Activated CD4-positive, alpha-beta T cell treated with anti-CD3 and anti-CD28 coated beads, Interleukin-2, Interleukin-6, amounts not matched to agents 100 ng/mL and 50 ng/mL, durations not matched to agents 16 hours and 8 hours (primary cell): ENCODE measurements around the gene SCNM1.
"Not testable (repeated sequence)": the region's sequence is repeated elsewhere in the genome, so short reads cannot be mapped to it uniquely, and the experiment has no call there.

Experiments used
- DNase-seq: peaks from one replicate; pipeline ENCODE4 v3.0.0-alpha.2; 2020

Gene SCNM1

DNA sequence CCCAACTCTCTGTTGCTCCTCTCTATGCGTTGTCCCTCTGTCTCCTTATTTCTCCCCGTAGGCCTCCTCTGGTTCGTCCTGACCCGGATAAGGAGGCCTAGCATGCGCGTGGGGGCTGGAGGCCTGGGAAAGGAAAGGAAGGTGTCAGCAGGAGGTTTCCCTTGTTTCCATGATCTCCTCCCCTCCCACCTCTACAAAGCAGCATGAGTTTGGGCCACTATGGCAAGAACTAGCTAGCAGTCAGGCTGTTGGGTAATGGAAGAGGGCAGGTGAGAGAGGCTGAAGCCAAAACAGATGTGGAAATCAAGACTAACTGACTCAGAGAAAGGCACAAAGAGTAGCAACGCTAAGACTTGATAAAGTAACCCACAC lies 18.8 kb upstream of the SCNM1 start:
- DNase-seq, result no peak

- DNase-seq, result no peak
Measured at GRCh38 chr1:151147665-151148064, 18.3 kb upstream of the SCNM1 start.

GRCh38 chr1:151156515-151156819 lies 9.5 kb upstream of the SCNM1 start, which contains the start of gene TNFAIP8L2:
Gene TNFAIP8L2 (plus strand): TSS chr1:151156649. CDS start chr1:151158698, 2,049 bp downstream.
- peak; percentile 84 for DNase-seq

GRCh38 chr1:151157067-151157531 lies 8.8 kb upstream of the SCNM1 start:
- peak; percentile 78 for DNase-seq

DNA sequence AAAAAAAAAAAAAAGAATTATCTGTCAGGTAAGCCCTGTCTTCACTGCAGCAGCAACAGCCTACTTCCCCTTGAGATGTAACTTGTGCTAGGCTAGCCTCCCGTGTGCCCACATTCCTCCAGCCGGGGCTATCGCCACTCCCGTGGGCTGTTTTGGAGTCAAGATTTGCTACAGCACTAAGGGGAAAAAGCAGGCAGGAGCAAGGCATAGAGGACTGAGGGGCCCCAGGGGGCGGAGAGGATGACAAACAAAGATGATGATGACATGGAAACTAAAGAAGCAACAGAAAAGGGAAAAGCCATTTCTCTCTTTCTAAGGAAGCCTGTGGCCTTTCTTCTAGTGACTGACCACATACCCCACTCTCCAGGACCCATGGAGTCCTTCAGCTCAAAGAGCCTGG lies 7.6 kb upstream of the SCNM1 start:
- peak; percentile 28 for DNase-seq

GRCh38 chr1:151158751-151159251 lies 7.1 kb upstream of the SCNM1 start:
- DNase-seq, result no peak

DNA sequence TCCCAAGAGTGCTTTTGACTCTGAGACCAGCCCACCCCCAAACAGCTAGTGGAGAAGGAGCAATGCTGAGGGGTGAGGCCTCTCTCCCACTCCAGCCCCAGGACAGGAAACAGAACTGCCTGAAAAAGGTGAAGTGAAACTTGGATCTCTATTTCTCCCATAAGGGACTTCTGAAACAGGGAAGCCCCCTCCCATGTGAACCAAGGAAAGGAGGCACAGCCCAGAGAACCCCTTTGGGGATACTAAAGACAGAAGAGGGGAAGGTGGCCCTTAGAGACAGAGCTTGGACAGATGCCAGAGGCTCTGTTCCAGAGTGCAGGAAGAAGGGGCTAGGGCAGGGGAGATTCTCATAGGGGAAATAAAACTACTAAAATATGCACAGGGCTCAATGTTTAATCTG lies 6.6 kb upstream of the SCNM1 start:
- no peak for DNase-seq

DNA sequence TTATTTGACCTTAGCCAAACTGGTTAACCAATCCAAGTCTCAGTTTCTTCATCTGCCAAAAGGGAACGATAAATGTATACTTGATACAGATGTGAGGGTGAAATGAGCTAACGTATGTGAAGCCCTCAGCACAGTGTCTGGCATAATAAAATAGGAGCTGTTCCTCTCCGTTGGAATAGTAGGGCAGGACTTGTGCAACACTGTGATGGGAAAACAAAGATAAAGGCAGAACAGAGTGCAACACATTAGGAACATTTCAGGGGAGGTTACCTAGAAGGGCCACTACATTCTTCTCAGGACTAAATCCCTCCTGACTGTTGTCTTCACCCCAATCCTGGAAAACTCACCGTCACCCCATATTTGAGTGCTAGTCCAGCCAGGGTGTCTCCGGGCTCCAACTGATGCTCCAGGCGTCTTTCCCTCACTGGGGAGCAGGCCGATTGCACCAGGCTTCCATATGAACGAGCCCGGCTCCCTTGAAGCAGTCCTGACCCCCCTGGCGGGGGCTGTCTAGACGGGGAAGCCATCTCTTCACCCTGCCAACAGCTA lies 1.1 kb upstream of the SCNM1 start:
- no peak for DNase-seq

GRCh38 chr1:151165281-151165737 lies 635 bp upstream of the SCNM1 start:
- DNase-seq, result no peak

GRCh38 chr1:151166505-151166956 lies 587 bp downstream of the SCNM1 start:
- DNase-seq, result no peak

DNA sequence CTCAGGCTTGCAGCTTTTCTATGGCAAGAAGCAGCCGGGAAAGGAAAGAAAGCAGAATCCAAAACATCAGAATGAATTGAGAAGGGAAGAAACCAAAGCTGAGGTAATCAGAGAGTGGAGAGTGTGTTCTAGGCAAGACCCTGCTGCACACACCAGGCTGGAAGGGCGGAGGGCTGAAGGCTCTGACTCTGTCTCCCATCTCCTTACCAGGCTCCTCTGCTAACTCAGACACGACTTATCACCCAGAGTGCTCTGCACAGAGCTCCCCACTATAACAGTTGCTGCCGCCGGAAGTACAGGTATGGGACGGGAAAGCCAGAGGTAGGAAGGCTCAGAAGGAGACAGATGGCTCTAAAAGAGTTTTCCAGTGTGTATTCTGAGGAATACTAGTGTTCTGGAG lies 1.2 kb downstream of the SCNM1 start:
- DNase-seq, result no peak

GRCh38 chr1:151171190-151171589 lies 5.2 kb downstream of the SCNM1 start:
- no peak for DNase-seq

DNA sequence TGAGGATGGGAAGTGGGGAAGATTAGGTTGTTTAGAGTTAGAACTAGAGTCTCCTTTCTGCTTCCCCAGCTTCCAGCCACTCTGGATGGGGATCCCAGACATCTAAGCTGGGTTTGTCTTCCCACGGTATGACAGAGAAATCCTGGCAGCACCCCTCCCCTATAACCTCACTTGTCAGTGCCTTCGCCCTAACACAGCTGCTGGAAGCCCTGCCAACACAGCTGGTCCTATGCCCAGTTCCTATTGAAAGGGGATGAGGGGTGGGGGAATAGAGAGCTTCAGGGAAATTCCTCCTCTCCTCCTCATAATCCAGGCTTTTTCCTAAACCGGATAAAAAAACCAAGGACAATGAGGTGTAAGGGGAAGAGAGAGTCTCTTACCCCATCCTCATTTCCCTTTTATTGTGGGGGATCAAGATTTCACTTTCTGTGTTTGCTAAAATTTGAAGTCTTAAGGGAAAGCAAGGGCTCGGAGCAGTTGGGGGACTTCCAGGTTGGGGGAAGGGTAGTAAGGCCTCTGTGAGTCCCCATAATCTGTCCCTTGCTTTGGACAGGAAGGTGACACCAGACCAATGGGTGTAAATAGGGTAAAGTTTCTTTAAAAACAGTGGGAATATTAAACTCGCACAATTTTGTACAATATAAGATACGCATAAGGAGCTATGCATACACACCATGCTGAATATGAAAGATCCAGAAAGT lies 9.2 kb downstream of the SCNM1 start:
- DNase-seq, result no peak

DNA sequence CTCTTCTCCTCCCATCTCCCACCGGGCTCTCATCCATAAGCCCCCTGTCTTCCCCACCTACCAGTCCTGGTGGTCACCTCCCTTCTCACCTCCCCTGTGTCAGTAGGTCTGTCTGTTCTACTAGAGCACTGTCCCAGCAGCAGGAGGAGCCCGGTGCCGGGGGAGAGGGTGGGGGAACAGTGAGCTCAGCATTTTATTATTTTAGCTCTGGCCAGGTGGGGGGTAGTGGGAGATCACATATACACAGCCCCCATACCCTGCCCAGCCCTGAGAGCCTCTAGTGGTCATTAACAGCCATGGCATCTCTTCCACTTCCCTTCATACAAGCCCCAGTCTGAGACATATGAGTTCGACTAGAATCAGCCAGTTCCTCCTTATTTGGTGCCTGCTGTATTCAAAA lies 9.9 kb downstream of the SCNM1 start, which contains the start of gene TMOD4:
Gene TMOD4, minus strand, starts transcription at position 119 of the 400 bp plus-strand sequence. CDS start 1,106 bp downstream, outside the sequence.
- no peak for DNase-seq

DNA sequence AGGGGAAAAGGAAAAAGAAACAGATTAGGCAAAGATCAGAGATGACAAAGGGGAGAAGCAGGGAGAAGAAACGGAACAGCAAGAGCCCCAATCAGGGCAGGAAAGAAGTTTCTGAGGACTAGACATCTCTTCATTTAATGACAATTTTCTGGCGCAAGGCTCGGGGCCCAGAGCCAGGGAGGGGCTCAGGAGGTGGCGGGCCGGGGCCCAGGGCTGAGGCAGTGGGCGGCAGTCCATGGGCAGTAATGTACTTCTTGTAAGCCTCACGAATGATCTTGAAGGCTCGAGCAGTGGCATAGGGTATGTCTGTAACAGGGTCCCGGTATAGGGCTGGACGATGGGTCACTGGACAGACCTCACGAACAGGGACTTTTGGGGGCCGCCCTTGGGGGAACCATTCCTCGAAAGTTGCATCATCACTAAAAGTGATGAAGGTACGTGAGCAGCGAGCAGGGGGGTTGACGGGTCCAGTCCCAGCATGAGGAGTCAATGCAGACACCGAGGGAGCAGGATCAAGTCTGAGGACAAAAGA lies 10.6 kb downstream of the SCNM1 start:
- no peak for DNase-seq

DNA sequence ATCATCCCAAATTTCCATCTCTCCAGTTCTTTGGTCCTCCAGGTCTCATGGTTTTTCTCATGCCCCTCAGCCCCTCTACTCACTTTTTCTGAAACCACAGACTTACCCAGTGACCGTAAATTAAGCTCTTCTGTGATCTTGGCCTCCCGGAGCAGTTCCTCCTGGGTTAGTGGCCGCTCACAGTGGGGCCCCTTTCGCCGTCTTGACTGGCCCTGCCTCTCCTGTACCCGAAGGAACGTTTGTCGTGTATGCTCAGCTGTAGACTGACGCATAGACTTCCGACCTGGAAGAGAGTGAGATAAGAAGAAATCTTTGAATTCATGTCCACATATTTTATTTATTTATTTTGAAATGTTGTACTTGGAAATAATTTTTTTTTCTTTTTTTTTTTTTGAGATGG lies 18.3 kb downstream of the SCNM1 start:
- no peak for DNase-seq

GRCh38 chr1:151187205-151187604 lies 21.3 kb downstream of the SCNM1 start:
- DNase-seq, result no peak

- not testable (repeated sequence) for DNase-seq
Measured at GRCh38 chr1:151188667-151189066, 22.7 kb downstream of the SCNM1 start.

DNA sequence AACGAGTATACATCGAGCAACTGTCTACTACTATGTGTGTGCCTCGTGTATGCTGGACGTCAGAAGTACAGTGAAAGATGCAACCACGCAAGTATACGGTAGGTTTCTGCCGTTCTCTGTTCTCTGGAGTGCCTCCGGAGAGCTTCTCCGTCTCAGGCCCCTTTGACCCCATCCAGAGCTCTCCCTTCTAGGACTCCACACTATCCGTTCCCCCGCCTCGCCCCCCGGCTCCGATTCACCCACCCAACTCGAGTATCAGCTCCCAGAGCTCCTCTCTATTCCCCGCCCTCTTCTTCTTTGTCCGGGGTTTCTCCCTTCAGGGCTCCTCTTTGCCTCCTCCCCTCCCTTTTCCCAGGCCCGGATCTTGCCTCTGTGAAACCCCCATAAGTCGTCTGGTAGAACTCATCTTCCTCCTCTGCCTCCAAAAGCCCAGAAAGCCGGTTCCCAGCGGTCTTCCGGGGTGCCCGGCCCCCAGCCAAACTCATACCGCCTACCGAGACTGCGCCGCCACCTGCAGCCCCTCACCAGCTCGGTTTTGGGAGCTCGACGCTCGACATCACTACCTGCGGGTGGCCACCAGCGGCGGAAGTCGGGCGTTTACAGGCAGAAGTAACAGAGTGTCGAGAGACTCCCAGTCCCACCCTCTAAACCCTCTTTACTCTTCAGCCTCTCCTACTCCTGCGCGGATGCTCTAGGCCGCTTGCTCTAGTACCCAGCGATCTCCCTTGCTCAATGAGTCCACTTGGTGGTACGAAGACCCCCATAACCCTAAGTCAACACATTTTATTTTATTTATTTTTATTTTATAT lies 23.9 kb downstream of the SCNM1 start, which contains the start of gene VPS72:
Gene VPS72, minus strand, starts transcription at position 561 of the 809 bp plus-strand sequence. Its CDS starts 76 bp downstream, at position 485.
- DNase-seq, result peak; percentile 92

DNA sequence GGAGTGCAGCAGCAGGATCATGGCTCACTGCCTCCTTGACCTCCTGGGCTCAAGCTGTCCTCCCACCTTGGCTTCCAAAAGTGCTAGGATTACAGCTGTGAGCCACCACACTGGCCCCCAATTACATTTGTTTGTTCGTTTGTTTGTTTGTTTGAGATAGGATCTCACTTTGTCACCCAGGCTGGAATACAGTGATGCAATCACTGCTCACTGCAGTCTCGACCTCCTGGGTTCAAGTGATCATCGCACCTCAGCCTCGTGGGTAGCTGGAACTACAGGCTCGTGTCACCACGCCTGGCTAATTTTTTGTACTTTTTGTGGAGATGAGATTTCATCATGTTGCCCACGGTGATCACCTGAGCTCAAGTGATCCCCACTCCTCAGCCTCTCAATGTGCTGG lies 26.1 kb downstream of the SCNM1 start:
- no peak for DNase-seq

- DNase-seq, result no peak
Measured at GRCh38 chr1:151193304-151193703, 27.4 kb downstream of the SCNM1 start.

- no peak for DNase-seq
Measured at GRCh38 chr1:151193856-151194255, 27.9 kb downstream of the SCNM1 start.
